Activated T-cell treated with anti-CD3 and anti-CD28 coated beads, Interleukin-2, amount 50 U/mL, for 4 hours (primary cell): ENCODE data around the gene IL1R2. TPM values are rescaled to one million over a fixed set of nuclear protein-coding genes. Genes with fewer than 3 reads are reported as not detected.

ENCODE experiments used
- ATAC-seq, 2 donors: fragments of 200-7000 bp; cut with Tn5 transposase; one replicate each; pipeline ENCODE4 v1.10.0; 2021
- DNase-seq: peaks from one replicate; pipeline ENCODE4 v3.0.0-alpha.2; 2020
- H3K27me3 Mint-ChIP-seq: one replicate; pipeline ENCODE4 v1.8.0; 2021; ENCODE audit warnings: low read depth, mixed read lengths
- H3K36me3 Mint-ChIP-seq: one replicate; pipeline ENCODE4 v1.8.0; 2022; ENCODE audit warnings: mixed read lengths; ENCODE audit not compliant: insufficient read depth
- H3K4me1 Mint-ChIP-seq: one replicate; pipeline ENCODE4 v1.8.0; 2021; ENCODE audit warnings: low read depth, mixed read lengths
- H3K4me3 Mint-ChIP-seq: one replicate; pipeline ENCODE4 v1.8.0; 2021; ENCODE audit warnings: mild to moderate bottlenecking, moderate library complexity, mixed read lengths
- H3K9me3 Mint-ChIP-seq: one replicate; pipeline ENCODE4 v1.8.0; 2021; ENCODE audit warnings: mixed read lengths
- total RNA-seq, 3 donors: library from RNA; stranded (reverse); gene quantifications; one replicate each; pipeline ENCODE4 v1.2.1, GENCODE V29; 2021

Gene IL1R2, protein sequence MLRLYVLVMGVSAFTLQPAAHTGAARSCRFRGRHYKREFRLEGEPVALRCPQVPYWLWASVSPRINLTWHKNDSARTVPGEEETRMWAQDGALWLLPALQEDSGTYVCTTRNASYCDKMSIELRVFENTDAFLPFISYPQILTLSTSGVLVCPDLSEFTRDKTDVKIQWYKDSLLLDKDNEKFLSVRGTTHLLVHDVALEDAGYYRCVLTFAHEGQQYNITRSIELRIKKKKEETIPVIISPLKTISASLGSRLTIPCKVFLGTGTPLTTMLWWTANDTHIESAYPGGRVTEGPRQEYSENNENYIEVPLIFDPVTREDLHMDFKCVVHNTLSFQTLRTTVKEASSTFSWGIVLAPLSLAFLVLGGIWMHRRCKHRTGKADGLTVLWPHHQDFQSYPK
- 10 to 100 TPM in 1 of 3 donors, 1 to 10 TPM in 2; 4.1 to 11.4 (median 4.3) TPM for total RNA-seq

DNA sequence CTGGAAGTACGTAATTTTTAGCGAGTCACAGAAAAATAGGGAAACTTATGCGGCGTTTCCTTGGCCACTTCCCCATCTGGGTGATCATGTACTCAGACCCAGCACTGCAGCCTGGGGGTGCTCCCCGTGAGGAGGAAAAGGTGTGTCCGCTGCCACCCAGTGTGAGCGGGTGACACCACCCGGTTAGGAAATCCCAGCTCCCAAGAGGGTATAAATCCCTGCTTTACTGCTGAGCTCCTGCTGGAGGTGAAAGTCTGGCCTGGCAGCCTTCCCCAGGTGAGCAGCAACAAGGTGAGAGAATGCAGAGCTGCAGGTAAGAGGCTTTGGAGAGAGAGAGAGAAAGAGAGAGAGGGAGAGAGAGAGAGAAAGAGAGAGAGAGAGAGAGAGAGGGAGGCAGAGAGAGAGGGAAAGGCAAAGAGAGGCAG, at the start of gene IL1R2:
IL1R2 (plus strand) TSS at position 240 of the 425 bp plus-strand sequence. CDS start 16,616 bp downstream, outside the sequence.
- Mint-ChIP-seq H3K4me1 (peaks cover 20% of the 10 kb centered on the region), H3K4me3 (no peak within 1 kb of the TSS), H3K36me3 (no peaks in the 10 kb centered on the region), H3K27me3 (peaks cover 35% of the 10 kb centered on the region), H3K9me3 (no peaks in the 10 kb centered on the region)
- ATAC-seq (no peak), DNase-seq (no peak)

DNA sequence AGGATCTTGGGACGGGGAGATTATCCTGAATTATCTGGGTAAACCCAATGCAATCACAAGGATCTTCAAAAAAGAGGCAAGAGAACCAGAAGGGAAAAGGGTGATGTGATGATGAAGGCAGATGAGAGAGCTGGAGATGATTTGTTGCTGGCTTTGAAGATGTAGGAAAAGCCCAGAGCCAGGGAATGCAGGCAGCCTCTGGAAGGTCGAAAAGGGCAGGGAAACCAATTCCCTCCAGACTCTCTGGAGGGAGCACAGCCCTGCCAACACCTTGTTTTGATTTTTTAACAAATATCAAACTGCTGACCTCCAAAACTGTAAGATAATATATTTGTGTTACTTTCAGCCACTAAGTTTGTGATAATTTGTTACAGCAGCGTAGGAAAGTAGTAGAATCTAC, 48.9 kb upstream of the IL1R2 start:
- no peaks in the 10 kb centered on the region for H3K36me3 Mint-ChIP-seq
- ATAC-seq (no peak), DNase-seq (no peak)
- no peak overlapping the region for H3K4me3 Mint-ChIP-seq
- no peaks in the 10 kb centered on the region for H3K4me1 Mint-ChIP-seq
- H3K9me3 Mint-ChIP-seq: peaks cover 11% of the 10 kb centered on the region
- peaks cover 7% of the 10 kb centered on the region for H3K27me3 Mint-ChIP-seq

DNA sequence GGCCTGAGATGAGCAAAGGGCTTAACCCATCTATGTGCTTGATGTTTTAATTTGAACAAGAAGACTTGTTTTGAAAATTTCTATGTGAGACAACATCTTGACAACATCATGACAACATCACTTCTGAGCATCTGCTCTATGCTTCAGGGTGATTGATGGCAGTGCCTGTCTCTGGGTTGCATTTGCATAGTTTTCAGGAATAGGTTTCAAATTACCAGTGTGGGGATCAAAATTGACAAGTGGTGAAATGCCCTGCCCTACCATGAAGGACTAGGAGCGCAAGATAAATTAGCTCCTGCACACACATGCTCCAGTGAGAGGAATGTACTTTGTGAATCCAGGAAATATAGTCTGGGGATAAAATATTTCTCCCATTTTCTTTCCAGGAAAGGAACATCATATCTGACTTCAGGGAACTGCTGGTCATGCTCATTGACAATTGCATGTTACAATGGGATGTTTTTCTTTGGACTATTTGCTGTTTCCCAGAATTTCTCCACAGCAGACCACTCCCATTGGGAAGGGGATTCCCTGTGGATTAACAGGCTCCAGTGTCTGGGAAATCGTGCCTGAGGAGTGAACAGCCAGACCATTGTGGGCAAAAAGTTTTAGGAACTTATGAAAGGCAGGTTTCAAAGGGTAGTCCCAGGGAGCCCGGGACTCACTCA, 45.3 kb upstream of the IL1R2 start:
- Mint-ChIP-seq H3K36me3 (no peaks in the 10 kb centered on the region), H3K4me1 (no peaks in the 10 kb centered on the region), H3K9me3 (peaks cover 6% of the 10 kb centered on the region), H3K4me3 (no peak overlapping the region), H3K27me3 (peaks cover 6% of the 10 kb centered on the region)
- ATAC-seq: no peak
- no peak for DNase-seq

DNA sequence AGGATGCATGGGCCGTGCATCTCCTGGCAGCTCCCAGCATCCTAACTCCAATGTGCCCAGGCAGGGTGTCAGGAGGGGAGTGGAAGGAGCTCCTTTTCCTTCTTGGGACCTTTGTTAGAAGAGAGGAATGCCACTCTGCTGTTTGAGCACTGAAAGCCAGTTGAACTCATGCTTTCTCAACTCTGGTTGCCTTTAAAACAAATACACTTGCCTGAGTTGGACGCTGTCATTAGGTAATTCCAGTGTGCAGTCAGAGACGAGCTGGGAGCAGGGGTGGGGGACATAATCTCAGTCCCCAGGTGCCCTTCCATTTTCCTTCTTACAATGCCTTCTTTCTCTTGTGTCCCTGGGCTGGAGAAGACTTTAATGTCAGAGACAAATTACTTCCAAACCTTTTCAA, 44.4 kb upstream of the IL1R2 start:
- Mint-ChIP-seq H3K27me3 (peaks cover 6% of the 10 kb centered on the region), H3K4me3 (no peak overlapping the region), H3K4me1 (no peaks in the 10 kb centered on the region), H3K36me3 (no peaks in the 10 kb centered on the region), H3K9me3 (peaks cover 6% of the 10 kb centered on the region)
- no peak for DNase-seq
- ATAC-seq: no peak

DNA sequence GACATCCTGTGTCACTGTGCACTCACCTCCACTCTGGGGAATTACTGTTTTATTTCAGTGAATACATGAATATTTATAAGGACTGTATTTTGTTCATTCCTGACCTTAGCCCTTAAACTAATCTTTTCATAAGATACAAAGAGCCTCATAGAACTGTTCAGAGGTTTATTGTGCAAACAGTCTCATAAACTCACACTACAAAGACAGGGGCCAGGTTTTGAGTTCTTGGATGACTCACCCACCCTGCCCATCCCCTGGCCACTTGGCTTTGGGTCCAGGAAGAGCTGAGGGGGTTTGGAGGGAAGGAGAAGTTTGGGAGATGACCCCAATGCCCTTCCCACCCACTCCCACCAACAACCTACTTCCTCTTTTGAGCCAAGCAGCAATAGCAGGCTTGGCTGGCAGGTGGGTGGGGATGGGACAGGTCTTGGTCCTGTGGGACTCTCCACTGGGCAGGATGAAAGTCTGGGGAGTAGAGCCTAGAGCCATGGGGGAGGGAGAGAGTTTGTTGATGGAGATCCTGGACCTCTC, 43.1 kb upstream of the IL1R2 start:
- no peak for ATAC-seq
- DNase-seq: no peak
- no peaks in the 10 kb centered on the region for H3K4me1 Mint-ChIP-seq
- H3K27me3 Mint-ChIP-seq: peaks cover 6% of the 10 kb centered on the region
- H3K9me3 Mint-ChIP-seq: peaks cover 6% of the 10 kb centered on the region
- no peak overlapping the region for H3K4me3 Mint-ChIP-seq
- H3K36me3 Mint-ChIP-seq: no peaks in the 10 kb centered on the region

DNA sequence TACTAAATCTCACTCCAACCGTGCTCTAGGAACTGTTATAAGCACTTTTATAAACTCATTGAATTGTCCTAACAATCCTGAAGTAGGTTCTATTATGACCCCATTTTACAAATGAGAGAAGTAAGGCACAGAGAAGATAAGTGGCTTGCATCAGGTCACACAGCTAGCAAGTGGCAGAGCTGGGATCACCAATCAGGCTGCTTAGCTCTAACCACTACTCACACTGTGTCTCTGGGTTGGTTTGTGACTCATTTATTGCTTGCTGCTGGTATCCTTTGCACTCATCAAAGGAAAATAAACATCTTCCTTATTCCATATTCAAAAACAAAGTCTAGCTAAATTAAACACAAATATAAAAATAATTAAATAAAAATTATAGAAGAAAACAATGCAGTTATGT, 42.5 kb upstream of the IL1R2 start:
- no peak overlapping the region for H3K4me3 Mint-ChIP-seq
- H3K4me1 Mint-ChIP-seq: no peaks in the 10 kb centered on the region
- H3K27me3 Mint-ChIP-seq: peaks cover 6% of the 10 kb centered on the region
- peaks cover 6% of the 10 kb centered on the region for H3K9me3 Mint-ChIP-seq
- DNase-seq: no peak
- peak in 1 of 2 donors; percentile 40 for ATAC-seq
- H3K36me3 Mint-ChIP-seq: no peaks in the 10 kb centered on the region

DNA sequence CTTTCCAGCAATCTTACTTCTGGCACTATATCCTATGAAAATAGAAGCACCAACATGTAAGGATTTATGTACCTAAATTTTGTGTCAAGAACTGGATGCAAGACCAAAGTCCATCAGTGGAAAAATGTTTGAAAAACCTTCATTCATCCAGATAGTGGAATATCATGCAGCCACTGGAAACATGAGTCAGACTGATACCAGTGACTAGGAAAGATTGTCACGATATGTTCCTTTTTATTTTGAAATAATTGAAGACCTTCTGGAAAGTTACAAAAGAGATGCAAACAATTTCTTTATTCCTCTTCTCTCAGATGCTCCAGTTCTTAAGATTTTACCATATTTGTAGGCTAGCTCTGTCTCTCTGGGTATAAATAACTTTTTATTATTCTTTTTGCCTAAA, 40.5 kb upstream of the IL1R2 start:
- Mint-ChIP-seq H3K36me3 (no peaks in the 10 kb centered on the region), H3K4me3 (no peak overlapping the region), H3K4me1 (no peaks in the 10 kb centered on the region), H3K27me3 (peaks cover 4% of the 10 kb centered on the region), H3K9me3 (peaks cover 6% of the 10 kb centered on the region)
- DNase-seq (no peak), ATAC-seq (no peak)

DNA sequence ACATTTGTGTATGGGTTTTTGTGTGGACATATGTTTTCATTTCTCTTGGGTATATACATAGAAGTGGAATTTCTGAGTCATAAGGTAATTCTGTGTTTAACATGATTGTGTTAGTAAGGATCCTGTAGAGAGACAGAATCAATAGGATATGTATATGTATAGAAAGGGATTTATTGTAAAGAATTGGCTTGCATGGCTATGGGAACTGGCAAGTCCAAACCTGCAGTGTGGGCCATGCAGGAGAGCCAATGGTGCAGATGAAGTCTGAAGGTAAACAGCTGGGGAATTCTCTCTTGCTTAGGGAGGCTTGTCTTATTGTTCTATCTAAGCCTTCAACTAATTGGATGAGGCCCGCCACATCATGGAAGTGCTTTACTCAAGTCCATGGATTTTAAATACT, 39.2 kb upstream of the IL1R2 start:
- Mint-ChIP-seq H3K4me3 (no peak overlapping the region), H3K27me3 (peaks cover 4% of the 10 kb centered on the region), H3K9me3 (peaks cover 8% of the 10 kb centered on the region), H3K4me1 (no peaks in the 10 kb centered on the region), H3K36me3 (no peaks in the 10 kb centered on the region)
- ATAC-seq (no peak), DNase-seq (no peak)

DNA sequence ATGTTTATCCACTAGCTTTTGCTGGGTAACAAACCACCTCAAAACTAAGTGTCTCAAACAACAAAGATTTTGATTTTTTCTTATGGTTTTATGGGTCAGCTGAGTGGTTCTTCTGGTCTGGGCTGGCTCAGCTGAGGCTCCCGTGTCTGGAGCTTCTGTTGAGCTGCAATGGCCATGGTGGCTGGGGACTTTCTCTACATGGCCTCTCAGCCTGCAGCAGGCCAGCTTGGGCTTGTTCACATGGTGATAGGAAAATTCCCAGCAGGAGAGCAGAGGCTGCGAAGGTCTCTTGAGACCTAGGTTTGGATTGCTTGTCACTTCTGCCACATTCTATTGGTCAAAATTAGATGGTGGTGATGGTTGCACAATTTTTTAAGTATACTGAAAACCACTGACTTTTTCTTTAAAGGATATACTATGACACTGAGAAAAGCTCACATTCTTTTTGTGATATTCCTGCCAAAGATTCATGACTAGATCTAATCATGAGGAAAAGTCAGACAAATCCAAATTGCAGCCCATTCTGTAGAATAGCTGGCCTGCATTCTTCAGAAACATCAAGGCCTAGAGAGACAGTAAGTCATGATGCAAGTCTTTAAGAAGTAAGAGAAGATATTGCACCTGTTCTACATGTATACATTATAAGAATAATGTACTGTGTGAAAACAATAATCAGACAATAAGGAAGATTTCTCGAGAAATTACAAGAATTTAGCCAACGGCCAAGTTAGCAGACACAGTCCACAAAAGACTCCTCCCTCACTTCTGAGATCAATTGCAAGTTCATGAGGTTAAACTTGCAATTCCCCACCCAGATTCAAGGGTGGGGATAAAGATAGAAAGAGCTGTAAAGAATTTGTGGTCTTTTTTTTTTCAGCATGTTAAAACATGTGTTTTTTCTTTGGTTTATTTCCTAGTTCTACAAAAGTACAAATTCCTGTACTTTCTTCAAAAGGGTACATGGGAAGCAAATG, 35.0 kb upstream of the IL1R2 start:
- no peak for ATAC-seq
- H3K9me3 Mint-ChIP-seq: peaks cover 10% of the 10 kb centered on the region
- no peak overlapping the region for H3K4me3 Mint-ChIP-seq
- no peak for DNase-seq
- H3K27me3 Mint-ChIP-seq: no peaks in the 10 kb centered on the region
- H3K36me3 Mint-ChIP-seq: no peaks in the 10 kb centered on the region
- no peaks in the 10 kb centered on the region for H3K4me1 Mint-ChIP-seq

DNA sequence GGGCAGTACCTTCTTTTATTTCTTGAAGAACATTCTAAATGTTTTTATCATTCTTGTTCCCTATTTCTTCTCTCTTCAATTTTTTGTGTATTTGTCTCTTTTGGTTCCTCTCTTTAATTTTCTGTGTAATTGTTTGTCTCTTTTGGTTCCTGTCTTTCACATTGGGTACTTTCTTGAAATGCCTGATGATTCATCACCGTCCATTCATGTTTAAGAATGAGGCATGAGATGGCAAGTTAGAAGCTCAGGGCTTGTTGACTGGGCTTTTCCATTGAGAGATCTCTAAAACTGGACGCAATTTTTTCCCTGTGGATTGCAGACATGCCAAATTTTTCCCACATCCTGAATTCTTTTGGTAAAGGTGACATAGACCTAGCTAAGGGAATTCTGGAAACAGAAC, 33.7 kb upstream of the IL1R2 start:
- no peaks in the 10 kb centered on the region for H3K36me3 Mint-ChIP-seq
- peaks cover 10% of the 10 kb centered on the region for H3K9me3 Mint-ChIP-seq
- no peaks in the 10 kb centered on the region for H3K4me1 Mint-ChIP-seq
- H3K4me3 Mint-ChIP-seq: no peak overlapping the region
- DNase-seq: no peak
- no peaks in the 10 kb centered on the region for H3K27me3 Mint-ChIP-seq
- ATAC-seq: no peak

DNA sequence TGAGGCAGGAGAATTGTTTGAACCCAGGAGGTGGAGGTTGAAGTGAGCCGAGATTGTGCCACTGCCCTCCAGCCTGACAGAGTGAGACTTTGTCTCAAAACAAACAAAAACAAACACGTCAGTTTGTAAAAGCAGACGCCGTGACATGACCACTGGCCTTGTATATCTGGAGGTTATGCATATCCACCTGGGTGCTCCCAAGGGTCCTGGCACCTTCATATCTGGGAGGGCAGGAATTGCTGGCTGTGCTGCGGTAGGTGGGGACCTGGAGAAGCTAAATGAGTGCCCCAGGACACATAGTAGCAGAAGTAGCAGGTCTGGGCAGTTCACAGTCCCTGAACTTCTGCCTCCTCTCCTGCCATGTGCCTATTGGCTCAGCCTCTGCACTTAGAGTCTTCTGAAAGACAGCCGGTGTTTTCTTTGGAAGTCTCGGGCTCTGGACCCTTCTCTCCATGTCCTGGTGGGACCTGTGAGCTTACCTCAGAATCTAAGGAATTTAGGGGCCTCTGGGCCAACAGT, 30.9 kb upstream of the IL1R2 start:
- DNase-seq (no peak), ATAC-seq (no peak)
- Mint-ChIP-seq H3K27me3 (no peaks in the 10 kb centered on the region), H3K9me3 (peaks cover 10% of the 10 kb centered on the region), H3K4me3 (no peak overlapping the region), H3K4me1 (no peaks in the 10 kb centered on the region), H3K36me3 (no peaks in the 10 kb centered on the region)

DNA sequence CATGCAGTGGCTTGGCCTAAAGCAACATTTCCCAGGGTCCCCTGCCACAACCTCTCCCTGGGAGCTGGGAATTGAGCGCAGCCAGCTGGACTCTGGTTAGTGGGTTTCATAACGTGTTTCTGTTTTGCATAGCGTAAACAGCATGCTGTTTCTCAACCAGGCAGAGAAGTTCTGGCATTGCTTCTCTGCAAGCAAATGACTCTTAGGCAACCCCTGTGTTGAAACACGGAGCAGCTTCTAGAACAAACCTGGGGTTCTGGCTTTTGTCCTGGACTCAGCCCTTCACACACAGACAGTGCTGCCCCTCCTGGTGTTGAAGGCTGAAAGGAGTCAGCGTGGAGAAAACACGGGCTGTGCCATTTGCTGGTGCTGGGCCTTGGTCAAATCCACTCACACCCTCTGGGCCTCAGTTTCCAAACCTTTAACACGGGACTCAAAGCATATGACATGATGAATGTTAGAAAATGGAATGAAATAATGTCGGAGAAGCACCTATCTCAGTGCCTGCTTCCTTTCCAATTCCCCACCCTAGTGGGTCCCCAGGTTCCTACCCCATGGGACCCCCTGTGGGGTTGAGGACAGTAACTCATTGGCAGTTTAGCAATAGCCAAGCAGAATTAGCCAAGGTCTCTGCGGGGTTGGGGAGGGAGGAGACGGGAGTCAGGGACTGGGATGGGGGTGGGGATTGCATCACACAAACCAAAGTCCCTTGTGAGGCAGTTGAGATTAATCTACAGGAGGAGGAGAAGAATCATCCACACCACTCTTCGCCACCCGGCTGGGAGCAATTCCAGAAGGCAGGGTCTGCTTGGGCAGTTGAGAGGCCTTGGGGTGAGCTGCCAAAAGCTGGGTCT, 30.2 kb upstream of the IL1R2 start:
- no peaks in the 10 kb centered on the region for H3K4me1 Mint-ChIP-seq
- H3K9me3 Mint-ChIP-seq: peaks cover 10% of the 10 kb centered on the region
- H3K4me3 Mint-ChIP-seq: no peak overlapping the region
- H3K36me3 Mint-ChIP-seq: no peaks in the 10 kb centered on the region
- ATAC-seq (no peak), DNase-seq (no peak)
- no peaks in the 10 kb centered on the region for H3K27me3 Mint-ChIP-seq

DNA sequence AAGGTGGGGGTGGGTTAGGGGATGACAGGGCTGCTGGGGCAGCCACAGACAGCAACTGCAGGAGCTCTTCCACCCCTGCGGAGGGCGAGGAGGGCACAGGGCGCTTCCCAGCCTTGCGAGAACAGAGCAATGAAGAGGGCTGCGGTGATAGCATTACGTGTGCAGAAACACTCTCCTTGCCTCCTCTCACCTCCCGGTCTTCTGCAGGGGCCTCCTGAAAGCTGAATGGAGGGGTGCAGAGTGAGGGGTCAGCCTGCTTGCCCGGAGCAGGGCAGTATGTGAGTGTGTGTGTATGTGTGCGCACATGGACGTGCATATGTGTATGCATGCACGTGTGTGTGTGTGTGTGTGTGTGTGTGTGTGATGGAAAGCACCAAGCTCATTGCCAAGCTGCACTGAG, 29.5 kb upstream of the IL1R2 start:
- H3K9me3 Mint-ChIP-seq: peaks cover 9% of the 10 kb centered on the region
- no peaks in the 10 kb centered on the region for H3K4me1 Mint-ChIP-seq
- no peak overlapping the region for H3K4me3 Mint-ChIP-seq
- DNase-seq (no peak), ATAC-seq (no peak)
- no peaks in the 10 kb centered on the region for H3K36me3 Mint-ChIP-seq
- no peaks in the 10 kb centered on the region for H3K27me3 Mint-ChIP-seq
